Measurements from ENCODE around the gene UBE3A. TPM values are rescaled to one million over a fixed set of nuclear protein-coding genes. Genes with fewer than 3 reads are reported as not detected.

The UBE3A gene
- total RNA-seq, 3 donors from 2014 or later (not counting 1 experiment from before 2014, with no cell fraction given) = 119 to 131 (median 122) TPM

- no peaks in the 10 kb centered on the region for H3K9me3 Mint-ChIP-seq
- intact Hi-C loops (cut with micrococcal nuclease) = no loop called here
- H3K4me1 Mint-ChIP-seq = peaks cover 0 to 4% of the 10 kb centered on the region in 2 donors
- H3K4me3 Mint-ChIP-seq = no peak overlapping the region
- H3K27me3 Mint-ChIP-seq (ENCODE audit: low read depth in 2 of 2) = no peaks in the 10 kb centered on the region
- DNase-seq (no peak), ATAC-seq (no peak)
- no peak overlapping the region for H3K27ac ChIP-seq (ENCODE audit: low read length)
- H3K9me3 ChIP-seq (ENCODE audit: control insufficient read depth, insufficient read depth, low read length) = no peaks in the 10 kb centered on the region
- no peak overlapping the region for H3K27ac Mint-ChIP-seq
- peaks cover 19% of the 10 kb centered on the region for H3K36me3 Mint-ChIP-seq
- peaks cover 23% of the 10 kb centered on the region for H3K36me3 ChIP-seq (ENCODE audit: control insufficient read depth, insufficient read depth, low read length)
- H3K4me1 ChIP-seq (ENCODE audit: control insufficient read depth, insufficient read depth, low read length) = no peaks in the 10 kb centered on the region
- H3K4me3 ChIP-seq (ENCODE audit: low read length) = no peak overlapping the region
- no peaks in the 10 kb centered on the region for H3K27me3 ChIP-seq (ENCODE audit: control insufficient read depth, insufficient read depth, low read length)
- TF ChIP-seq, protein P1, sequence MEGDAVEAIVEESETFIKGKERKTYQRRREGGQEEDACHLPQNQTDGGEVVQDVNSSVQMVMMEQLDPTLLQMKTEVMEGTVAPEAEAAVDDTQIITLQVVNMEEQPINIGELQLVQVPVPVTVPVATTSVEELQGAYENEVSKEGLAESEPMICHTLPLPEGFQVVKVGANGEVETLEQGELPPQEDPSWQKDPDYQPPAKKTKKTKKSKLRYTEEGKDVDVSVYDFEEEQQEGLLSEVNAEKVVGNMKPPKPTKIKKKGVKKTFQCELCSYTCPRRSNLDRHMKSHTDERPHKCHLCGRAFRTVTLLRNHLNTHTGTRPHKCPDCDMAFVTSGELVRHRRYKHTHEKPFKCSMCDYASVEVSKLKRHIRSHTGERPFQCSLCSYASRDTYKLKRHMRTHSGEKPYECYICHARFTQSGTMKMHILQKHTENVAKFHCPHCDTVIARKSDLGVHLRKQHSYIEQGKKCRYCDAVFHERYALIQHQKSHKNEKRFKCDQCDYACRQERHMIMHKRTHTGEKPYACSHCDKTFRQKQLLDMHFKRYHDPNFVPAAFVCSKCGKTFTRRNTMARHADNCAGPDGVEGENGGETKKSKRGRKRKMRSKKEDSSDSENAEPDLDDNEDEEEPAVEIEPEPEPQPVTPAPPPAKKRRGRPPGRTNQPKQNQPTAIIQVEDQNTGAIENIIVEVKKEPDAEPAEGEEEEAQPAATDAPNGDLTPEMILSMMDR (IDR thresholded peaks at IDR 0.05) = no peak
- WGBS (ENCODE audit: insufficient coverage) = no CpG with 5 or more reads among the region's 2 CpGs
These were observed 99.4 kb downstream of the UBE3A start for GRCh38 chr15:25339431-25339830.

DNA sequence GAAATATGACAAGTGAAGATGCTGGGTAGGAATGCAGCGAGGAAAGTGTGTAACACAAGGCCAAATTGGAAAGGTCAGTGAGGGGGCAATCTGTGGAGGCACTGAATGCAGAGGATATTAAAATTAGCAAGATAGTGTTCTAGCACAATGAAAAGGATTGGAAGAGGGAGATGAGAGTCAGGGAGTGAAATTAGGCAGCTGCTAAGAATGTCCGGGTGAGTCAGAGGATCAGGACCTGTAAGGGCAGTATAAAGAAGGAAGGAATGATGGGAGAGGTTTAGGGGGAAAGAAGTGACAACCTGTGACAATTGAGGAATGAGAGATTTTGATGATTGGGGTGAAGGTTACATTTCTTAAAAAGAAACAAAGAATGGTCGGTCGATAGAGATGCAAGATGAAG lies 103.5 kb downstream of the UBE3A start:
- WGBS (ENCODE audit: insufficient coverage) = 98% methylated on average over 4 of the region's 4 CpGs
- Histone ChIP-seq H3K4me1 (ENCODE audit: control insufficient read depth, insufficient read depth, low read length) (no peaks in the 10 kb centered on the region), H3K36me3 (ENCODE audit: control insufficient read depth, insufficient read depth, low read length) (peaks cover 26% of the 10 kb centered on the region), H3K27me3 (ENCODE audit: control insufficient read depth, insufficient read depth, low read length) (no peaks in the 10 kb centered on the region), H3K27ac (ENCODE audit: low read length) (no peak overlapping the region), H3K4me3 (ENCODE audit: low read length) (no peak overlapping the region), H3K9me3 (ENCODE audit: control insufficient read depth, insufficient read depth, low read length) (no peaks in the 10 kb centered on the region)
- Mint-ChIP-seq H3K9me3 (no peaks in the 10 kb centered on the region), H3K4me1 (peaks cover 0 to 2% of the 10 kb centered on the region in 2 donors), H3K36me3 (peaks cover 19% of the 10 kb centered on the region), H3K27ac (peak overlapping the region in 1 of 2 donors; percentile 3), H3K4me3 (no peak overlapping the region), H3K27me3 (ENCODE audit: low read depth in 2 of 2) (no peaks in the 10 kb centered on the region)
- TF ChIP-seq, protein P1 (IDR thresholded peaks at IDR 0.05) = no peak
- intact Hi-C loops (cut with micrococcal nuclease) = no loop called here
- no peak for DNase-seq
- ATAC-seq = no peak

- no peaks in the 10 kb centered on the region for H3K27me3 Mint-ChIP-seq (ENCODE audit: low read depth in 2 of 2)
- intact Hi-C loops (cut with micrococcal nuclease) = no loop called here
- H3K36me3 Mint-ChIP-seq = peaks cover 12% of the 10 kb centered on the region
- H3K4me3 Mint-ChIP-seq = no peak overlapping the region
- Histone ChIP-seq H3K9me3 (ENCODE audit: control insufficient read depth, insufficient read depth, low read length) (no peaks in the 10 kb centered on the region), H3K4me3 (ENCODE audit: low read length) (no peak overlapping the region), H3K4me1 (ENCODE audit: control insufficient read depth, insufficient read depth, low read length) (no peaks in the 10 kb centered on the region), H3K27ac (ENCODE audit: low read length) (no peak overlapping the region), H3K36me3 (ENCODE audit: control insufficient read depth, insufficient read depth, low read length) (peaks cover 6% of the 10 kb centered on the region), H3K27me3 (ENCODE audit: control insufficient read depth, insufficient read depth, low read length) (no peaks in the 10 kb centered on the region)
- 94% methylated on average over 2 of the region's 2 CpGs for WGBS (ENCODE audit: insufficient coverage)
- TF ChIP-seq, protein P1 (IDR thresholded peaks at IDR 0.05) = no peak
- no peak overlapping the region for H3K27ac Mint-ChIP-seq
- H3K4me1 Mint-ChIP-seq = peaks cover 0 to 5% of the 10 kb centered on the region in 2 donors
- H3K9me3 Mint-ChIP-seq = no peaks in the 10 kb centered on the region
- no peak for DNase-seq
- ATAC-seq = no peak
These were observed 105.8 kb downstream of the UBE3A start for GRCh38 chr15:25333049-25333448.

- DNase-seq = no peak
- H3K27me3 ChIP-seq (ENCODE audit: control insufficient read depth, insufficient read depth, low read length) = no peaks in the 10 kb centered on the region
- no peaks in the 10 kb centered on the region for H3K9me3 ChIP-seq (ENCODE audit: control insufficient read depth, insufficient read depth, low read length)
- H3K27ac ChIP-seq (ENCODE audit: low read length) = no peak overlapping the region
- Mint-ChIP-seq H3K27me3 (ENCODE audit: low read depth in 2 of 2) (no peaks in the 10 kb centered on the region), H3K9me3 (no peaks in the 10 kb centered on the region), H3K4me3 (no peak overlapping the region), H3K36me3 (peaks cover 12% of the 10 kb centered on the region), H3K4me1 (peaks cover 0 to 9% of the 10 kb centered on the region in 2 donors), H3K27ac (no peak overlapping the region)
- TF ChIP-seq, protein P1 (IDR thresholded peaks at IDR 0.05) = no peak
- intact Hi-C loops (cut with micrococcal nuclease) = no loop called here
- H3K4me1 ChIP-seq (ENCODE audit: control insufficient read depth, insufficient read depth, low read length) = no peaks in the 10 kb centered on the region
- 100% methylated on average over 1 of the region's 2 CpGs for WGBS (ENCODE audit: insufficient coverage)
- H3K36me3 ChIP-seq (ENCODE audit: control insufficient read depth, insufficient read depth, low read length) = peaks cover 3% of the 10 kb centered on the region
- no peak overlapping the region for H3K4me3 ChIP-seq (ENCODE audit: low read length)
- no peak for ATAC-seq
These were observed 106.5 kb downstream of the UBE3A start for GRCh38 chr15:25332306-25332705.
